Measurements from ENCODE around the gene CIT. TPM values are rescaled to one million over a fixed set of nuclear protein-coding genes. Genes with fewer than 3 reads are reported as not detected.

Gene CIT
- total and polyA plus RNA-seq, 9 donors: 0.39 to 3.6 (median 1.7) TPM

- no peaks in the 10 kb centered on the region for H3K9me3 ChIP-seq
- WGBS, 3 donors: 83 to 96% (median 94%) methylated on average over 11 of the region's 11 CpGs
- intact Hi-C loops (cut with DNase I): no loop called here
- H3K36me3 ChIP-seq: no peaks in the 10 kb centered on the region
- TF ChIP-seq EP300 (IDR thresholded peaks at IDR 0.05) (no peak), CTCF (IDR thresholded peaks at IDR 0.05) (no peak), POLR2A (IDR thresholded peaks at IDR 0.05) (no peak)
- H3K4me1 ChIP-seq (ENCODE audit: insufficient read depth): no peaks in the 10 kb centered on the region
- H3K27ac ChIP-seq: no peak overlapping the region
- DNase-seq: no peak
- no peak overlapping the region for H3K4me3 ChIP-seq
- no peaks in the 10 kb centered on the region for H3K27me3 ChIP-seq
These were observed 177.8 kb downstream of the CIT start for GRCh38 chr12:119699199-119699760.

GRCh38 chr12:119696943-119697342 lies 180.2 kb downstream of the CIT start:
- no peaks in the 10 kb centered on the region for H3K27me3 ChIP-seq
- peaks cover 4% of the 10 kb centered on the region for H3K4me1 ChIP-seq (ENCODE audit: insufficient read depth)
- intact Hi-C loops (cut with DNase I): no loop called here
- TF ChIP-seq EP300 (IDR thresholded peaks at IDR 0.05) (no peak), POLR2A (IDR thresholded peaks at IDR 0.05) (no peak), CTCF (IDR thresholded peaks at IDR 0.05) (no peak)
- no peaks in the 10 kb centered on the region for H3K36me3 ChIP-seq
- no peaks in the 10 kb centered on the region for H3K9me3 ChIP-seq
- WGBS, 3 donors: 48 to 58% (median 58%) methylated on average over 5 of the region's 5 CpGs
- no peak overlapping the region for H3K27ac ChIP-seq
- no peak for DNase-seq
- H3K4me3 ChIP-seq: no peak overlapping the region

GRCh38 chr12:119695034-119695433 lies 182.1 kb downstream of the CIT start:
- Histone ChIP-seq H3K27me3 (no peaks in the 10 kb centered on the region), H3K4me1 (ENCODE audit: insufficient read depth) (peaks cover 4% of the 10 kb centered on the region), H3K36me3 (no peaks in the 10 kb centered on the region), H3K4me3 (no peak overlapping the region), H3K27ac (no peak overlapping the region), H3K9me3 (no peaks in the 10 kb centered on the region)
- no peak for DNase-seq
- no peak for TF ChIP-seq EP300 (IDR thresholded peaks at IDR 0.05)
- no peak for TF ChIP-seq POLR2A (IDR thresholded peaks at IDR 0.05)
- no peak for TF ChIP-seq CTCF (IDR thresholded peaks at IDR 0.05)
- intact Hi-C loops (cut with DNase I): no loop called here
- WGBS, 3 donors: 73 to 78% (median 74%) methylated on average over 4 of the region's 4 CpGs

GRCh38 chr12:119694111-119694510 lies 183.0 kb downstream of the CIT start:
- no peak for TF ChIP-seq EP300 (IDR thresholded peaks at IDR 0.05)
- Histone ChIP-seq H3K9me3 (no peaks in the 10 kb centered on the region), H3K4me1 (ENCODE audit: insufficient read depth) (peaks cover 4% of the 10 kb centered on the region), H3K36me3 (no peaks in the 10 kb centered on the region), H3K27me3 (no peaks in the 10 kb centered on the region), H3K27ac (no peak overlapping the region), H3K4me3 (no peak overlapping the region)
- WGBS, 3 donors: 92 to 93% (median 93%) methylated on average over 6 of the region's 6 CpGs
- intact Hi-C loops (cut with DNase I): no loop called here
- no peak for DNase-seq

GRCh38 chr12:119693511-119693910 lies 183.6 kb downstream of the CIT start:
- intact Hi-C loops (cut with DNase I): no loop called here
- Histone ChIP-seq H3K27me3 (no peaks in the 10 kb centered on the region), H3K9me3 (no peaks in the 10 kb centered on the region), H3K4me3 (no peak overlapping the region), H3K4me1 (ENCODE audit: insufficient read depth) (peaks cover 4% of the 10 kb centered on the region), H3K36me3 (no peaks in the 10 kb centered on the region), H3K27ac (no peak overlapping the region)
- DNase-seq: no peak
- no peak for TF ChIP-seq EP300 (IDR thresholded peaks at IDR 0.05)
- TF ChIP-seq CTCF (IDR thresholded peaks at IDR 0.05): no peak
- TF ChIP-seq POLR2A (IDR thresholded peaks at IDR 0.05): no peak
- WGBS, 3 donors: 59 to 73% (median 65%) methylated on average over 1 of the region's 1 CpG
